ENCODE data around the gene EPO.

GRCh38 chr7:100730136-100730800 is 10.0 kb downstream of the EPO start:
- TF ChIP-seq, protein P1, sequence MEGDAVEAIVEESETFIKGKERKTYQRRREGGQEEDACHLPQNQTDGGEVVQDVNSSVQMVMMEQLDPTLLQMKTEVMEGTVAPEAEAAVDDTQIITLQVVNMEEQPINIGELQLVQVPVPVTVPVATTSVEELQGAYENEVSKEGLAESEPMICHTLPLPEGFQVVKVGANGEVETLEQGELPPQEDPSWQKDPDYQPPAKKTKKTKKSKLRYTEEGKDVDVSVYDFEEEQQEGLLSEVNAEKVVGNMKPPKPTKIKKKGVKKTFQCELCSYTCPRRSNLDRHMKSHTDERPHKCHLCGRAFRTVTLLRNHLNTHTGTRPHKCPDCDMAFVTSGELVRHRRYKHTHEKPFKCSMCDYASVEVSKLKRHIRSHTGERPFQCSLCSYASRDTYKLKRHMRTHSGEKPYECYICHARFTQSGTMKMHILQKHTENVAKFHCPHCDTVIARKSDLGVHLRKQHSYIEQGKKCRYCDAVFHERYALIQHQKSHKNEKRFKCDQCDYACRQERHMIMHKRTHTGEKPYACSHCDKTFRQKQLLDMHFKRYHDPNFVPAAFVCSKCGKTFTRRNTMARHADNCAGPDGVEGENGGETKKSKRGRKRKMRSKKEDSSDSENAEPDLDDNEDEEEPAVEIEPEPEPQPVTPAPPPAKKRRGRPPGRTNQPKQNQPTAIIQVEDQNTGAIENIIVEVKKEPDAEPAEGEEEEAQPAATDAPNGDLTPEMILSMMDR (IDR thresholded peaks at IDR 0.05; ENCODE audit: insufficient read depth, low read length): no peak
- TF ChIP-seq POLR2AphosphoS5 (IDR thresholded peaks at IDR 0.05; ENCODE audit: low read depth) (no peak), GABPA (IDR thresholded peaks at IDR 0.05; ENCODE audit: low read depth) (no peak)
